Spleen (tissue), 7 donors: ENCODE measurements around the gene SMARCC2.

Experiments used
- CTCF ChIP-seq, 11 experiments: fragments of 200-600 bp in 7 of 11; fragments of 450-650 bp in 4 of 11; sonication (generic) in 4 of 11; IDR thresholded peaks in 8 of 11; conservative IDR thresholded peaks in 3 of 11; 1 replicate in 7 of 11; 2 replicates in 4 of 11; pipeline versions ENCODE4 v1.4.0 to v1.8.0; 2016 to 2021; ENCODE audit warnings: antibody characterized with exemption in 11 of 11, inconsistent platforms in 4 of 11, mild to moderate bottlenecking in 1 of 11
- POLR2A ChIP-seq, 3 donors: fragments of 450-650 bp; IDR thresholded peaks; one replicate each; pipeline ENCODE4 v1.5.1; 2017; ENCODE audit warnings: antibody characterized with exemption in 3 of 3, mild to moderate bottlenecking in 1 of 3
- POLR2AphosphoS5 ChIP-seq, 3 donors: sonication (generic); formaldehyde crosslinking; IDR thresholded peaks; one replicate each; pipeline ENCODE4 v1.5.1; 2017; ENCODE audit warnings: antibody characterized with exemption in 3 of 3
- donor health status: DM: no; HTN: no; CAD: no; lungs with moderate emphysema.
- donor health status: DM: no; HTN: no; CAD: no.
- donor health status: DM: no; HTN: no; CAD: no.

- TF ChIP-seq CTCF (IDR thresholded peaks at IDR 0.05 in 8 of 11, conservative IDR thresholded peaks at IDR 0.05 in 3 of 11): peak; percentile 19 to 92 (median 80)
- TF ChIP-seq POLR2A (IDR thresholded peaks at IDR 0.05): no peak
- peak; percentile 72 to 77 (median 72) for TF ChIP-seq POLR2AphosphoS5 (IDR thresholded peaks at IDR 0.05)
These were observed at the start of gene SMARCC2 for GRCh38 chr12:56189099-56189917.
